Measurements from ENCODE around the gene VCP. TPM values are rescaled to one million over a fixed set of nuclear protein-coding genes. Genes with fewer than 3 reads are reported as not detected.

VCP gene
- total and polyA plus RNA-seq, 9 of the 15 experiments (the other 6 are each of a cell fraction or from before 2014, with no cell fraction given) = 7.1 to 257 (median 199) TPM

DNA sequence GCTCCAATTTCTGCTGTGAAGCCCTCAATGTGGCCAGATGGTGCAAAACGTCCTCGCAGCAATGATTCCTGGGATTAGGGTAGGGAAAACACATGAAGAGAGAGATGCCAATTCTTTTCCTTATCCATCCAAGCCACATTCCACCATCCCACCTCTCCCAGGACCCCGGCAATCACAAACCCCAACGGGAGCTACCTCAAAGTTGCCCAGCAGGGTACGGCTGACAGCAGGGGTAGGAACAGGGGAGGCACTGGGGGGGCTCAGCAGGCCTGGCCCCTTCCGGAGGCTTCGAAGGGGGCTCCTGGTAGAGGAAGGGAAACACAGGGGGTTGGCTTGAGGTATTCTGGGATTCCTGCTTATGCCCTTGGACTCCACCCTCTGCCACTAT lies 33.9 kb upstream of the VCP start:
- Histone ChIP-seq H3K79me2 (ENCODE audit: control insufficient read depth, insufficient read depth, low read length) (peaks cover 37% of the 10 kb centered on the region), H3K27ac (ENCODE audit: extremely low read depth, low read depth, low read length) (no peak overlapping the region), H4K20me1 (replicated peaks; ENCODE audit: control insufficient read depth, insufficient read depth, low read length) (no peaks in the 10 kb centered on the region), H3K9me1 (ENCODE audit: control insufficient read depth, insufficient read depth, low read length) (no peaks in the 10 kb centered on the region), H3K9me3 (replicated peaks; ENCODE audit: control insufficient read depth, insufficient read depth, low read depth, low read length) (no peaks in the 10 kb centered on the region), H3K4me1 (replicated peaks in 1 of 2; ENCODE audit: control insufficient read depth in 2 of 2, insufficient read depth in 2 of 2, low read length in 2 of 2) (peaks cover 38 to 47% of the 10 kb centered on the region in 2 experiments), H3K4me2 (ENCODE audit: insufficient read depth, low read length) (no peak overlapping the region), H3K9ac (ENCODE audit: insufficient read depth in 1 of 2, low read depth in 2 of 2, low read length in 2 of 2) (no peak overlapping the region), H3K27me3 (ENCODE audit: control insufficient read depth in 2 of 2, insufficient read depth in 2 of 2, low read length in 2 of 2) (no peaks in the 10 kb centered on the region), H3K36me3 (ENCODE audit: control insufficient read depth, insufficient read depth, low read length) (peaks cover 37% of the 10 kb centered on the region; the same call in 2 of the 3 replicates), H3K4me3 (no peak overlapping the region), H2AFZ (ENCODE audit: low read depth, low read length) (no peak overlapping the region)
- no peak for TF ChIP-seq FOXA1 (IDR thresholded peaks at IDR 0.05; ENCODE audit: borderline replicate concordance)
- no peak for FAIRE-seq
- WGBS (ENCODE audit: insufficient coverage, low coverage, missing lambda C conversion rate) = 93% methylated on average over 2 of the region's 7 CpGs
- CTCF ChIA-PET (ENCODE audit: low intra/inter-chr PET ratio) = no interaction called here
- intact Hi-C loops (cut with micrococcal nuclease) = no loop called here
- no TSS peak for BruUV-seq (replicated peaks)
- in situ Hi-C loops (cut with MboI) = no loop called here
- DNase-seq (ENCODE audit: extremely low read depth in 1 of 4, low spot score in 3 of 4) = no peak
- ATAC-seq = no peak
- POLR2A ChIA-PET = no interaction called here

- no peak overlapping the region for H2AFZ ChIP-seq (ENCODE audit: low read depth, low read length)
Observed at GRCh38 chr9:35105571-35106342, 33.3 kb upstream of the VCP start.

More at GRCh38 chr9:35105571-35106342, 33.3 kb upstream of the VCP start:
- DNase-seq (ENCODE audit: extremely low read depth in 1 of 4, low spot score in 3 of 4) (no peak), FAIRE-seq (no peak), ATAC-seq (no peak)
- no peak overlapping the region for H3K9ac ChIP-seq (ENCODE audit: insufficient read depth in 1 of 2, low read depth in 2 of 2, low read length in 2 of 2)
- H3K79me2 ChIP-seq (ENCODE audit: control insufficient read depth, insufficient read depth, low read length) = peaks cover 38% of the 10 kb centered on the region
- CTCF ChIA-PET (ENCODE audit: low intra/inter-chr PET ratio) = no interaction called here
- intact Hi-C loops (cut with micrococcal nuclease) = no loop called here
- no peak overlapping the region for H3K4me3 ChIP-seq
- no TSS peak for BruUV-seq (replicated peaks)
- H3K9me3 ChIP-seq (replicated peaks; ENCODE audit: control insufficient read depth, insufficient read depth, low read depth, low read length) = no peaks in the 10 kb centered on the region
- no peaks in the 10 kb centered on the region for H3K27me3 ChIP-seq (ENCODE audit: control insufficient read depth in 2 of 2, insufficient read depth in 2 of 2, low read length in 2 of 2)
- TF ChIP-seq RFX5 (IDR thresholded peaks at IDR 0.05; ENCODE audit: low read depth, low read length) (no peak), CHD2 (IDR thresholded peaks at IDR 0.05; ENCODE audit: low read depth, low read length) (no peak), ZNF282 (CRISPR knock-in tag; IDR thresholded peaks at IDR 0.05) (no peak), HCFC1 (IDR thresholded peaks at IDR 0.05; ENCODE audit: low read depth, low read length) (no peak), SMARCA4 (IDR thresholded peaks at IDR 0.05) (no peak), CBFA2T3 (IDR thresholded peaks at IDR 0.05) (no peak), ZNF165 (CRISPR knock-in tag; IDR thresholded peaks at IDR 0.05; ENCODE audit: borderline replicate concordance) (no peak), TRIM24 (IDR thresholded peaks at IDR 0.05) (no peak), HLTF (IDR thresholded peaks at IDR 0.05) (no peak), GATAD2B (IDR thresholded peaks at IDR 0.05; ENCODE audit: borderline replicate concordance) (no peak), XRCC5 (IDR thresholded peaks at IDR 0.05; ENCODE audit: low read depth, low read length) (no peak), POLR2AphosphoS5 (IDR thresholded peaks at IDR 0.05; ENCODE audit: control insufficient read depth, insufficient read depth, low read depth, low read length) (no peak), RFX7 (CRISPR knock-in tag; IDR thresholded peaks at IDR 0.05) (no peak), RAD51 (IDR thresholded peaks at IDR 0.05; ENCODE audit: borderline replicate concordance, low read depth) (no peak), MEIS2 (IDR thresholded peaks at IDR 0.05; ENCODE audit: partially characterized antibody) (no peak)
- TF ChIP-seq, protein P1, sequence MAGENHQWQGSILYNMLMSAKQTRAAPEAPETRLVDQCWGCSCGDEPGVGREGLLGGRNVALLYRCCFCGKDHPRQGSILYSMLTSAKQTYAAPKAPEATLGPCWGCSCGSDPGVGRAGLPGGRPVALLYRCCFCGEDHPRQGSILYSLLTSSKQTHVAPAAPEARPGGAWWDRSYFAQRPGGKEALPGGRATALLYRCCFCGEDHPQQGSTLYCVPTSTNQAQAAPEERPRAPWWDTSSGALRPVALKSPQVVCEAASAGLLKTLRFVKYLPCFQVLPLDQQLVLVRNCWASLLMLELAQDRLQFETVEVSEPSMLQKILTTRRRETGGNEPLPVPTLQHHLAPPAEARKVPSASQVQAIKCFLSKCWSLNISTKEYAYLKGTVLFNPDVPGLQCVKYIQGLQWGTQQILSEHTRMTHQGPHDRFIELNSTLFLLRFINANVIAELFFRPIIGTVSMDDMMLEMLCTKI (IDR thresholded peaks at IDR 0.05; ENCODE audit: partially characterized antibody) = no peak
- no peak overlapping the region for H3K4me2 ChIP-seq (ENCODE audit: insufficient read depth, low read length)
- no peak overlapping the region for H3K27ac ChIP-seq (ENCODE audit: extremely low read depth, low read depth, low read length)
- no peaks in the 10 kb centered on the region for H3K9me1 ChIP-seq (ENCODE audit: control insufficient read depth, insufficient read depth, low read length)
- no peaks in the 10 kb centered on the region for H4K20me1 ChIP-seq (replicated peaks; ENCODE audit: control insufficient read depth, insufficient read depth, low read length)
- H3K4me1 ChIP-seq (replicated peaks in 1 of 2; ENCODE audit: control insufficient read depth in 2 of 2, insufficient read depth in 2 of 2, low read length in 2 of 2) = peaks cover 38 to 41% of the 10 kb centered on the region in 2 experiments
- POLR2A ChIA-PET = no interaction called here
- peaks cover 42% of the 10 kb centered on the region; the same call in 2 of the 3 replicates for H3K36me3 ChIP-seq (ENCODE audit: control insufficient read depth, insufficient read depth, low read length)
- in situ Hi-C loops (cut with MboI) = no loop called here
- WGBS (ENCODE audit: insufficient coverage, low coverage, missing lambda C conversion rate) = 92% methylated on average over 7 of the region's 13 CpGs

All from K562 (cell line).